Breast epithelium (tissue), 3 donors: ENCODE data around the gene REEP3.

Experiments
- POLR2AphosphoS5 ChIP-seq, 3 donors: sonication (generic); formaldehyde crosslinking; IDR thresholded peaks; one replicate each; pipeline ENCODE4 v1.6.1; 2017; ENCODE audit warnings: antibody characterized with exemption in 3 of 3
- TF ChIP-seq, protein P1 (sequence below), 3 donors: fragments of 450-650 bp; IDR thresholded peaks; one replicate each; pipeline ENCODE4 v1.5.1; 2016 to 2017; ENCODE audit warnings: antibody characterized with exemption in 3 of 3, mild to moderate bottlenecking in 3 of 3, moderate library complexity in 3 of 3

DNA sequence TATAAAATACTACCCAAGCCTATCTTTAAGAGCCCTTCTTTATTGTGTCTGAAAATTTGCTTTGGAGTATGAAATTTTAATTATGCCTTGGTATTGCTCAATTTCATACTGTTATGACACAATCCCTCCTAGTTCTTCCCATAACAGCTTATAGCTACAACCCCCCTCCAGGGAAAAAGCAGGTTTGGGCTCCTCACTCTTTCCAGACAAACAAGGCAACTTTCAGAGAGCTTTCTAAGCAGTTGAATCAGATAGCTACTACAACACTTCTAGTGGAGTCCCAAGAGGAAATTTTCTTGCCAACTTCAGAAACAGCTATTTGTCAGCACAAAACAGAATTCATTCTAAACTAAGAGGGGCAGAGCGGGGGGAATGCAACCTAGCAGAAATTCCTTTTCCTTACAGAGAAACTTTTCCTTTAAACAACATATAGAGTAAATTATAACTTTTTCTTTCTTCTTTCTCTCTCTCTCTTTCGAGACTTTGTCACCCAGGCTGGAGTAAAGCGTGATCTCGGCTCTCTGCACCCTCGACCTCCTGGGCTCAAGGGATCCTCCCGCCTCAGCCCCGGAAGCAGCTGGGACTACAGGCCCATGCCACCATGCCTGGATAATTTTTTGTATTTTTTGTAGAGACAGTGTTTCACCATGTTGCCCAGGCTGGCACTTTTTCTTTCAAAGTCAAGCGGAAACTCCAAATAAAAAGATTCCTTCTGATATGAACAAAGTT, 29.4 kb upstream of the REEP3 start:
- TF ChIP-seq, protein P1, sequence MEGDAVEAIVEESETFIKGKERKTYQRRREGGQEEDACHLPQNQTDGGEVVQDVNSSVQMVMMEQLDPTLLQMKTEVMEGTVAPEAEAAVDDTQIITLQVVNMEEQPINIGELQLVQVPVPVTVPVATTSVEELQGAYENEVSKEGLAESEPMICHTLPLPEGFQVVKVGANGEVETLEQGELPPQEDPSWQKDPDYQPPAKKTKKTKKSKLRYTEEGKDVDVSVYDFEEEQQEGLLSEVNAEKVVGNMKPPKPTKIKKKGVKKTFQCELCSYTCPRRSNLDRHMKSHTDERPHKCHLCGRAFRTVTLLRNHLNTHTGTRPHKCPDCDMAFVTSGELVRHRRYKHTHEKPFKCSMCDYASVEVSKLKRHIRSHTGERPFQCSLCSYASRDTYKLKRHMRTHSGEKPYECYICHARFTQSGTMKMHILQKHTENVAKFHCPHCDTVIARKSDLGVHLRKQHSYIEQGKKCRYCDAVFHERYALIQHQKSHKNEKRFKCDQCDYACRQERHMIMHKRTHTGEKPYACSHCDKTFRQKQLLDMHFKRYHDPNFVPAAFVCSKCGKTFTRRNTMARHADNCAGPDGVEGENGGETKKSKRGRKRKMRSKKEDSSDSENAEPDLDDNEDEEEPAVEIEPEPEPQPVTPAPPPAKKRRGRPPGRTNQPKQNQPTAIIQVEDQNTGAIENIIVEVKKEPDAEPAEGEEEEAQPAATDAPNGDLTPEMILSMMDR (IDR thresholded peaks at IDR 0.05), result no peak
- TF ChIP-seq POLR2AphosphoS5 (IDR thresholded peaks at IDR 0.05), result no peak
